Neural cell (in vitro differentiated cells): ENCODE measurements around the gene LDB2. TPM values are rescaled to one million over a fixed set of nuclear protein-coding genes. Genes with fewer than 3 reads are reported as not detected.

Experiments used
- H2AFZ ChIP-seq: fragments of 200-600, 300-800 bp; sonication (generic), shearing (Covaris generic); 2 replicates; pipeline ENCODE4 v1.6.0; 2014; ENCODE audit warnings: low read depth, mild to moderate bottlenecking, antibody characterized with exemption, low read length, moderate library complexity
- H3F3A ChIP-seq: fragments of 200-600 bp; shearing (Covaris generic); 2 replicates; pipeline ENCODE4 v1.6.1; 2016; ENCODE audit warnings: mild to moderate bottlenecking, moderate library complexity, mixed read lengths, antibody characterized with exemption, low read length; ENCODE audit not compliant: insufficient read depth, poor library complexity, severe bottlenecking
- H3K27ac ChIP-seq: fragments of 200-600, 300-800 bp; sonication (generic), shearing (Covaris generic); 2 replicates; pipeline ENCODE4 v1.5.1; 2014; ENCODE audit warnings: mild to moderate bottlenecking, low read length, moderate library complexity
- H3K27me3 ChIP-seq: fragments of 300-800, 200-600 bp; sonication (generic), shearing (Covaris generic); 2 replicates; pipeline ENCODE4 v1.6.0; 2014; ENCODE audit warnings: mild to moderate bottlenecking, low read depth, low read length, moderate library complexity; ENCODE audit not compliant: insufficient read depth
- H3K36me3 ChIP-seq: fragments of 300-800, 200-600 bp; sonication (generic), shearing (Covaris generic); 2 replicates; pipeline ENCODE4 v1.5.1; 2014; ENCODE audit warnings: mild to moderate bottlenecking, antibody characterized with exemption, low read length, moderate library complexity; ENCODE audit not compliant: insufficient read depth
- H3K4me2 ChIP-seq: fragments of 300-800, 200-600 bp; sonication (generic), shearing (Covaris generic); 2 replicates; pipeline ENCODE4 v1.6.0; 2014; ENCODE audit warnings: mild to moderate bottlenecking, low read length
- H3K4me3 ChIP-seq: fragments of 300-800, 200-600 bp; sonication (generic), shearing (Covaris generic); 2 replicates; pipeline ENCODE4 v1.5.1; 2014; ENCODE audit warnings: mild to moderate bottlenecking, low read length, moderate library complexity
- H3K79me2 ChIP-seq: fragments of 200-600 bp; shearing (Covaris generic); replicated peaks from 2 replicates; pipeline ENCODE4 v1.6.0; 2014; ENCODE audit warnings: mild to moderate bottlenecking, low read length, moderate library complexity; ENCODE audit not compliant: insufficient read depth
- H3K9ac ChIP-seq: fragments of 300-800, 200-600 bp; sonication (generic), shearing (Covaris generic); 2 replicates; pipeline ENCODE4 v1.6.1; 2016; ENCODE audit warnings: mild to moderate bottlenecking, low read length, mixed read lengths
- H3K9me2 ChIP-seq: fragments of 200-600 bp; shearing (Covaris generic); 2 replicates; pipeline ENCODE4 v1.6.1; 2016; ENCODE audit warnings: mild to moderate bottlenecking, low read length, mixed read lengths; ENCODE audit not compliant: insufficient read depth
- H3K9me3 ChIP-seq: fragments of 200-600, 300-800 bp; sonication (generic), shearing (Covaris generic); 2 replicates; pipeline ENCODE4 v1.6.1; 2016; ENCODE audit warnings: mild to moderate bottlenecking, mixed run types, low read length, moderate library complexity, mixed read lengths
- H4K20me1 ChIP-seq: fragments of 200-600 bp; shearing (Covaris generic); 2 replicates; pipeline ENCODE4 v1.6.1; 2016; ENCODE audit warnings: mild to moderate bottlenecking, mixed run types; ENCODE audit not compliant: insufficient read depth
- CTCF ChIP-seq: fragments of 450-650 bp; IDR thresholded peaks from 2 replicates; pipeline ENCODE4 v1.5.1; 2014; ENCODE audit warnings: antibody characterized with exemption, mild to moderate bottlenecking, moderate library complexity; ENCODE audit not compliant: poor library complexity, severe bottlenecking
- EP300 ChIP-seq: fragments of 450-650 bp; conservative IDR thresholded peaks from 2 replicates; pipeline ENCODE4 v1.6.1; 2014; ENCODE audit warnings: antibody characterized with exemption, mild to moderate bottlenecking, moderate library complexity; ENCODE audit not compliant: poor library complexity, severe bottlenecking
- EZH2 ChIP-seq: fragments of 200-600, 300-800 bp; shearing (Covaris generic), sonication (generic); IDR thresholded peaks from 2 replicates; pipeline ENCODE4 v1.6.1; 2014; ENCODE audit warnings: antibody characterized with exemption, low read length, borderline replicate concordance, mild to moderate bottlenecking; ENCODE audit not compliant: insufficient read depth, poor library complexity, severe bottlenecking
- MXI1 ChIP-seq: fragments of 450-650 bp; conservative IDR thresholded peaks from 2 replicates; pipeline ENCODE4 v1.6.1; 2014; ENCODE audit warnings: antibody characterized with exemption, mild to moderate bottlenecking; ENCODE audit not compliant: poor library complexity, severe bottlenecking
- POLR2AphosphoS5 ChIP-seq: IDR thresholded peaks from 2 replicates; pipeline ENCODE4 v1.6.1; 2012
- RAD21 ChIP-seq: fragments of 450-650 bp; conservative IDR thresholded peaks from 2 replicates; pipeline ENCODE4 v1.6.1; 2014; ENCODE audit warnings: antibody characterized with exemption, mild to moderate bottlenecking, moderate library complexity
- REST ChIP-seq: IDR thresholded peaks from 2 replicates; pipeline ENCODE4 v1.6.1; 2012; ENCODE audit warnings: borderline replicate concordance
- SMC3 ChIP-seq: fragments of 450-650 bp; conservative IDR thresholded peaks from 2 replicates; pipeline ENCODE4 v1.6.1; 2014; ENCODE audit warnings: antibody characterized with exemption, mild to moderate bottlenecking, moderate library complexity; ENCODE audit not compliant: poor library complexity
- TAF1 ChIP-seq: IDR thresholded peaks from 2 replicates; pipeline ENCODE4 v1.6.1; 2012; ENCODE audit warnings: low read depth
- polyA plus RNA-seq: library from polyadenylated mRNA; depleted of rRNA; stranded (reverse); fragments of >200 nt; gene quantifications from 2 replicates; pipeline ENCODE4 v1.2.3, GENCODE V29; 2014

LDB2 gene
- polyA plus RNA-seq, 1 donor from 2014 or later = 58.9 TPM

- H3K4me2 ChIP-seq = no peak overlapping the region
- no peaks in the 10 kb centered on the region for H3K36me3 ChIP-seq
- no peaks in the 10 kb centered on the region for H3F3A ChIP-seq
- H3K9me3 ChIP-seq = no peaks in the 10 kb centered on the region
- no peaks in the 10 kb centered on the region for H3K27me3 ChIP-seq
- H3K9ac ChIP-seq = no peak overlapping the region
- no peak for TF ChIP-seq CTCF
- TF ChIP-seq MXI1 = no peak
- TF ChIP-seq EZH2 = no peak
- TF ChIP-seq RAD21 = no peak
- TF ChIP-seq POLR2AphosphoS5 = no peak
- TF ChIP-seq EP300 = no peak
- no peak for TF ChIP-seq SMC3
- TF ChIP-seq REST = no peak
- no peak for TF ChIP-seq TAF1
- no peak overlapping the region for H3K27ac ChIP-seq
- H3K4me3 ChIP-seq = no peak overlapping the region
- H3K79me2 ChIP-seq = no peaks in the 10 kb centered on the region
- H2AFZ ChIP-seq = no peak overlapping the region
- H3K9me2 ChIP-seq = no peaks in the 10 kb centered on the region
- no peaks in the 10 kb centered on the region for H4K20me1 ChIP-seq
These were observed 211.4 kb downstream of the LDB2 start for GRCh38 chr4:16687011-16687410.

- Histone ChIP-seq H3K4me3 (no peak overlapping the region), H3K9me2 (no peaks in the 10 kb centered on the region), H3K27ac (no peak overlapping the region), H3K4me2 (no peak overlapping the region), H3K79me2 (no peaks in the 10 kb centered on the region), H3K27me3 (no peaks in the 10 kb centered on the region), H3F3A (no peaks in the 10 kb centered on the region), H3K36me3 (no peaks in the 10 kb centered on the region), H3K9ac (no peak overlapping the region), H2AFZ (no peak overlapping the region), H4K20me1 (no peaks in the 10 kb centered on the region), H3K9me3 (no peaks in the 10 kb centered on the region)
- TF ChIP-seq MXI1 (no peak), EZH2 (no peak), CTCF (no peak)
These were observed 212.2 kb downstream of the LDB2 start for GRCh38 chr4:16686195-16686594.
